Activated T-cell treated with anti-CD3 and anti-CD28 coated beads for 48 hours (primary cell): ENCODE results near the gene CENPH.
"Not testable (repeated sequence)": the region's sequence is repeated elsewhere in the genome, so short reads cannot be mapped to it uniquely, and the experiment has no call there.

Source experiments
- DNase-seq: peaks from one replicate; pipeline ENCODE4 v3.0.0-alpha.2; 2020; ENCODE audit warnings: low read depth

The CENPH gene

GRCh38 chr5:69252437-69252836 is 63.1 kb downstream of the CENPH start:
- no peak for DNase-seq

- not testable (repeated sequence) for DNase-seq
Observed at GRCh38 chr5:69255940-69256339, 66.6 kb downstream of the CENPH start.

GRCh38 chr5:69257577-69257976 is 68.2 kb downstream of the CENPH start:
- DNase-seq: no peak
